Measurements from ENCODE around the gene CREBRF.
"Not testable (repeated sequence)": the region's sequence is repeated elsewhere in the genome, so short reads cannot be mapped to it uniquely, and the experiment has no call there.

Gene CREBRF

GRCh38 chr5:173091981-173092380, 35.8 kb downstream of the CREBRF start:
- Mint-ChIP-seq H3K9me3 (no peaks in the 10 kb centered on the region), H3K27me3 (no peaks in the 10 kb centered on the region), H3K36me3 (ENCODE audit: low read depth) (peaks cover 12% of the 10 kb centered on the region), H3K4me1 (ENCODE audit: low read depth) (peaks cover 25% of the 10 kb centered on the region), H3K27ac (no peak overlapping the region), H3K4me3 (no peak overlapping the region)

DNA sequence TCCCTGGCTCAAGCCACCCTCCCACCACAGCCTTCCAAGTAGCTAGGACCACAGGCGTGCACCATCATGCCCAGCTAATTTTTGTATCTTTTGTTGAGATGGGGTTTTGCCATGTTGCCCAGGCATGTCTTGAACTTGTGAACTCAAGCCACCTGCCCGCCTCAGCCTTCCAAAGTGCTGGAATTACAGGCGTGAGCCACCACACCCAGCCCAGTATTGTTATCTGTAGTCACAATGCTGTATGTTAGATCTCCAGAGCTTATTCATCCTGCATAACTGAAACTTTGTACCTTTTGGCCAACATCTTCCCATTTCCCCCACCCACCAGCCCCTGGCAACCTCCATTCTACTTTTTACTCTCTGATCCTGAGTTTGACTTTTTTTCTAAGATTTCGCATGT, 37.5 kb downstream of the CREBRF start:
- no peak overlapping the region for H3K27ac Mint-ChIP-seq
- peaks cover 39% of the 10 kb centered on the region for H3K4me1 Mint-ChIP-seq (ENCODE audit: low read depth)
- H3K9me3 Mint-ChIP-seq: no peaks in the 10 kb centered on the region

DNA sequence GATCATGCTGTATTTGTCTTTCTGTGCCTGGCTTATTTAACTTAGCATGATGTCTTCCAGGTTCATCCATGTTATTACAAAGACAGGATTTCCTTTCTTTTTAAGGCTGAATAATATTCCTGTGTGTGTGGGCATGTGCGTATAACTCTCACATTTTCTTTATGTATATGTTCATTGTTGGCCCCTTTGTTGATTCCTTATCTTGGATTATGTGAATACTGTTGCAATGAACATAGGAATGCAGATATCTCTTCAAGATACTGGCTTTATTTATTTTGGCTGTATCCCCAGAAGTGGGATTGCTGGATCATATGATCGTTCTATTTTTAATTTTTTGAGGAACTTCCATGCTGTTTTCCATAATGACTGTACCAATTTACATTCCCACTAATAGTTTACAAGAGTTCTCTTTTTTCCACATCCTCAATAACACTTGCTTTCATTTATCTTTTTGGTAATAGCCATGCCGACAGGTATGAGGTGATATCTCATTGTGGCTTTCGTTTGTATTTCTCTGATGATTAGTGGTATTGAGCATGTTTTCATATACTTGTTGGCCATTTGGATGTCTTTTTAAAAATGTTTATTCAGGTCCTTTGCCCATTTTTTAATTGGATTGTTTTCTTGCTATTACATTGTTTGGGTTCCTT, 38.0 kb downstream of the CREBRF start:
- Mint-ChIP-seq H3K36me3 (ENCODE audit: low read depth) (peaks cover 12% of the 10 kb centered on the region), H3K9me3 (no peaks in the 10 kb centered on the region), H3K27ac (no peak overlapping the region), H3K4me1 (ENCODE audit: low read depth) (peaks cover 42% of the 10 kb centered on the region), H3K4me3 (no peak overlapping the region), H3K27me3 (no peaks in the 10 kb centered on the region)

More for the DNA sequence above, 37.5 kb downstream of the CREBRF start:
- Mint-ChIP-seq H3K4me3 (no peak overlapping the region), H3K36me3 (ENCODE audit: low read depth) (peaks cover 12% of the 10 kb centered on the region), H3K27me3 (no peaks in the 10 kb centered on the region)

DNA sequence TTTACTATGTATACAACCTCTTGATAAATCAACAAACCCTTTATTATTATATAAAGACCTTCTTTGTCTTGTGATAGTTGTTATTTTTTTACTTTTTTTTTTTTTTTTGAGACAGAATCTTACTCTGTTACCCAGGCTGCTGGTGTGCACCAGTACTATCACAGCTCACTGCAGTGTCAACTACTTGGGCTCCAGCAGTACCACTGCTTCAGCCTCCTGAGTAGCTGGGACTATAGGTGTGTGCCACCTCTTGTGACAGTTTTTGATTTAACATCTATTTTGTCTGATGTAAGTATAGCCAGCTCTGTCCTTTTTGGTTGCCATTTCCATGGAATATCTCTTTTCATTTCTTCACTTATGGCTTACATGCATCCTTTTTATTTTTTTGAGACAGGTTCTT, 42.6 kb downstream of the CREBRF start:
- no peak overlapping the region for H3K27ac Mint-ChIP-seq
- H3K4me1 Mint-ChIP-seq (ENCODE audit: low read depth): peaks cover 45% of the 10 kb centered on the region
- H3K4me3 Mint-ChIP-seq: no peak overlapping the region
- no peaks in the 10 kb centered on the region for H3K27me3 Mint-ChIP-seq
- peaks cover 28% of the 10 kb centered on the region for H3K36me3 Mint-ChIP-seq (ENCODE audit: low read depth)
- peaks cover 8% of the 10 kb centered on the region for H3K9me3 Mint-ChIP-seq

GRCh38 chr5:173099461-173099860, 43.3 kb downstream of the CREBRF start:
- no peaks in the 10 kb centered on the region for H3K27me3 Mint-ChIP-seq
- peaks cover 28% of the 10 kb centered on the region for H3K36me3 Mint-ChIP-seq (ENCODE audit: low read depth)
- H3K4me3 Mint-ChIP-seq: no peak overlapping the region
- H3K27ac Mint-ChIP-seq: no peak overlapping the region
- H3K9me3 Mint-ChIP-seq: peaks cover 8% of the 10 kb centered on the region
- H3K4me1 Mint-ChIP-seq (ENCODE audit: low read depth): peaks cover 38% of the 10 kb centered on the region

DNA sequence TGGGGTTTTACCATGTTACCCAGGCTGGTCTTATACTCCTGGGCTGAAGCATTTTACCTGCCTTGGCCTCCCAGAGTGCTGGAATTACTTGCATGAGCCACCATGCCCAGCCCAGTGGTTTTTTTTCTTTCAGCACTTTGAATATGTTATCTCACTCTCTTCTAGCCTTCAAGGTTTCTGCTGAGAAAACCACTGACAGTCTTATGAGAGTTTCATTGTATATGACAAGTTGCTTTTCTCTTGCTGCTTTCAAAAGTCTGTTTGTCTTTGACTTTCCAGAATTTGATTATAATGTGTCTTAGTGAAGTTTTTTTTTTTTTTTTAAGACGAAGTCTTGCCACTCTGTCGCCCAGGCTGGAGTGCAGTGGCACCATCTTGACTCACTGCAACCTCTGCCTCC, 45.1 kb downstream of the CREBRF start:
- H3K27ac Mint-ChIP-seq: no peak overlapping the region
- H3K36me3 Mint-ChIP-seq (ENCODE audit: low read depth): peaks cover 25% of the 10 kb centered on the region
- H3K27me3 Mint-ChIP-seq: no peaks in the 10 kb centered on the region
- H3K4me3 Mint-ChIP-seq: no peak overlapping the region
- peaks cover 8% of the 10 kb centered on the region for H3K9me3 Mint-ChIP-seq
- peaks cover 36% of the 10 kb centered on the region for H3K4me1 Mint-ChIP-seq (ENCODE audit: low read depth)

GRCh38 chr5:173103411-173103810, 47.3 kb downstream of the CREBRF start:
- no peak overlapping the region for H3K4me3 Mint-ChIP-seq
- no peak overlapping the region for H3K27ac Mint-ChIP-seq
- no peaks in the 10 kb centered on the region for H3K27me3 Mint-ChIP-seq
- H3K4me1 Mint-ChIP-seq (ENCODE audit: low read depth): peaks cover 18% of the 10 kb centered on the region
- peaks cover 25% of the 10 kb centered on the region for H3K36me3 Mint-ChIP-seq (ENCODE audit: low read depth)
- peaks cover 8% of the 10 kb centered on the region for H3K9me3 Mint-ChIP-seq

DNA sequence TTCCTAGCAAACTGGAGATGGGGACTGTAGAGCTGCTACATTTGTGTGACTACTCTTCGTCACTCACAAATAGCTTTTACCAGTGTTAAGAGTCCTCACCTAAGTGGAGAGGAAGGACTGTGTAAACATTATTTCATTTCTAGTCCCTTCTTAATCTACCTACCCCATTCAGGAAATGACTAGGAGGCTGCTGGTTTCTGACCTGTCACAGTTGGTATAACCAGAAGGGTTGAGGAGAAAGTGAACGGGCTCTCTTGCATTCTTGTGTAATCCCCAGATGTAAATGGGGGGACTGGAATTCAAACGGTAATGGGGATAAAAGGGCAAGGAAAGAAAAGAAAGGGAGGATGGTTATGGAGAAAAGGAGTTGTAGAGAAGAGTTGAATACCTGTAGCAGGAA, 52.8 kb downstream of the CREBRF start:
- no peak overlapping the region for H3K27ac Mint-ChIP-seq
- peaks cover 9% of the 10 kb centered on the region for H3K4me1 Mint-ChIP-seq (ENCODE audit: low read depth)
- H3K4me3 Mint-ChIP-seq: no peak overlapping the region
- H3K9me3 Mint-ChIP-seq: no peaks in the 10 kb centered on the region
- peaks cover 20% of the 10 kb centered on the region for H3K36me3 Mint-ChIP-seq (ENCODE audit: low read depth)
- H3K27me3 Mint-ChIP-seq: no peaks in the 10 kb centered on the region

- Mint-ChIP-seq H3K36me3 (ENCODE audit: low read depth) (peaks cover 45% of the 10 kb centered on the region), H3K4me3 (no peak overlapping the region), H3K27ac (peak overlapping the region; percentile 16), H3K9me3 (no peaks in the 10 kb centered on the region), H3K4me1 (ENCODE audit: low read depth) (peaks cover 15% of the 10 kb centered on the region), H3K27me3 (no peaks in the 10 kb centered on the region)
Observed at GRCh38 chr5:173114536-173114935, 58.4 kb downstream of the CREBRF start.

DNA sequence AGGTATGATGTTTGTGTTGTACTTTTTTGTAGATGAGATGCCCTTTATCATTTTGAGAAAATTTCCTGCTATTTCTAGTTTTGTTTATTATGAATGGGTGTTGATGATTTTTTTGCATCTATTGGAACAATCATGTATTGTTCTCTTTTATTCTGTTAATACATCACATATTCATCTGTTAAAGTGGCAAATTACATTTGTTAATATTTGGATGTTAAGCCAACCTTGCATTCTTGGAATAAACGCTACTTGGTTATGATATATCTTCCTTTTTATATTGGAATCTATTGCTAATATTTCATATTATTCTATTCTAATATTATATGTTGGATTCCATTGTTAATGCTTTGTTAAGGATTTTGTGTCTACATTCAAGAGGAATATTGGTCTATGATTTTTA, 63.6 kb downstream of the CREBRF start:
- Mint-ChIP-seq H3K4me3 (no peak overlapping the region), H3K27ac (no peak overlapping the region), H3K4me1 (ENCODE audit: low read depth) (peaks cover 1% of the 10 kb centered on the region), H3K36me3 (ENCODE audit: low read depth) (peaks cover 43% of the 10 kb centered on the region), H3K9me3 (no peaks in the 10 kb centered on the region), H3K27me3 (no peaks in the 10 kb centered on the region)

- Mint-ChIP-seq H3K36me3 (ENCODE audit: low read depth) (peaks cover 40% of the 10 kb centered on the region), H3K4me3 (no peak overlapping the region), H3K27ac (no peak overlapping the region), H3K9me3 (no peaks in the 10 kb centered on the region), H3K27me3 (no peaks in the 10 kb centered on the region), H3K4me1 (ENCODE audit: low read depth) (no peaks in the 10 kb centered on the region)
Observed at GRCh38 chr5:173123416-173123815, 67.3 kb downstream of the CREBRF start.

- not testable (repeated sequence) for H3K9me3 Mint-ChIP-seq; H3K27ac Mint-ChIP-seq; H3K36me3 Mint-ChIP-seq (ENCODE audit: low read depth); H3K4me3 Mint-ChIP-seq; H3K4me1 Mint-ChIP-seq (ENCODE audit: low read depth); H3K27me3 Mint-ChIP-seq
Observed at GRCh38 chr5:173132166-173132565, 76.0 kb downstream of the CREBRF start.

GRCh38 chr5:173138707-173139106, 82.6 kb downstream of the CREBRF start:
- Mint-ChIP-seq H3K4me1 (ENCODE audit: low read depth) (peaks cover 2% of the 10 kb centered on the region), H3K36me3 (ENCODE audit: low read depth) (no peaks in the 10 kb centered on the region), H3K27ac (no peak overlapping the region), H3K27me3 (no peaks in the 10 kb centered on the region), H3K9me3 (no peaks in the 10 kb centered on the region), H3K4me3 (no peak overlapping the region)

- Mint-ChIP-seq H3K36me3 (ENCODE audit: low read depth) (no peaks in the 10 kb centered on the region), H3K4me3 (no peak overlapping the region), H3K27me3 (no peaks in the 10 kb centered on the region), H3K9me3 (no peaks in the 10 kb centered on the region), H3K27ac (no peak overlapping the region), H3K4me1 (ENCODE audit: low read depth) (peaks cover 9% of the 10 kb centered on the region)
Observed at GRCh38 chr5:173139631-173140030, 83.5 kb downstream of the CREBRF start.

DNA sequence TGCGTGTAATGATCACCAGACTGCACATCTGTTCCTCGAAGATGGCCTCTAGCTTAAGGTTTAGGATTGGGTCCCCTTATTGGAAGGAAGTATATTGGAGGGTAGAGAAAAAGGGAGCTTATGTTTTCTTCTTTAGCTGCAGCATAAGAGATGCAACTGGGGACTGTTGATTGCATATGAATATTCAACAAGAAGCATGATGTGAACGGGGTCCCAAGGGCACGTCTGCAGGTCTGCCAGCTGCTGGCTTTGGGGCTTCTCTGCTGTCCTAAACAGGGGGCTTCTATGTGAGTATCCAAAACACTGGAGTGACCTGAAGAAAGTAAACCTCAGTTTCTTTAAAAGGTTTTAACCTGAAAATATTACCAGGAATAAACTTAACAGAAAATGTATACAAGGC, 84.6 kb downstream of the CREBRF start:
- H3K9me3 Mint-ChIP-seq: no peaks in the 10 kb centered on the region

DNA sequence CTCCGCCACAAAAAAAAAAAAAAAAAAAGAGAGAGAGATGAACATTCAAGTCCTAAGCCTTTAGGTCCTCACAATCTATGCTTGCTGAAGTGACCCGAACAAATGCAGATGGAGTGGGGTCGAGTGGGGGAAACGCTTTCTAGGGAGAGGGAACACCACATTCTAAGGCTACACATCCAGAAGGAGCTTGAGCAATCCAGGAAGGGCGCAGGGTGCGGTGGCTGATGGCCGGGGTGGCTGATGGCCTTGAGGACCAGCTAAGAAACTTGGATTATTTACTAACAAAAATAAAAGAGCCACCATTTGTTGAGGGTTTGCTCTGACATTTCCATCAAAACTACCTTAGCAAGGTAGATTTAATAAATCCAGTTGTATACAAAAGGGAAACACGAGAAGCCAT, 87.4 kb downstream of the CREBRF start:
- Mint-ChIP-seq H3K9me3 (no peaks in the 10 kb centered on the region), H3K4me3 (no peak overlapping the region)

More for the DNA sequence above, 84.6 kb downstream of the CREBRF start:
- Mint-ChIP-seq H3K27me3 (no peaks in the 10 kb centered on the region), H3K36me3 (ENCODE audit: low read depth) (no peaks in the 10 kb centered on the region), H3K4me1 (ENCODE audit: low read depth) (peaks cover 18% of the 10 kb centered on the region), H3K27ac (no peak overlapping the region), H3K4me3 (no peak overlapping the region)

More for the DNA sequence above, 87.4 kb downstream of the CREBRF start:
- no peaks in the 10 kb centered on the region for H3K27me3 Mint-ChIP-seq
- H3K4me1 Mint-ChIP-seq (ENCODE audit: low read depth): peaks cover 26% of the 10 kb centered on the region
- no peak overlapping the region for H3K27ac Mint-ChIP-seq
- H3K36me3 Mint-ChIP-seq (ENCODE audit: low read depth): peaks cover 7% of the 10 kb centered on the region

Measured in stimulated activated naive CD8-positive, alpha-beta T cell treated with anti-CD3 and anti-CD28 coated beads, Interleukin-15, Interleukin-2, amounts not matched to agents 100 ng/mL and 50 ng/mL, for 24 hours (primary cell).